Activated CD8-positive, alpha-beta memory T cell treated with anti-CD3 and anti-CD28 coated beads, Interleukin-2, amount 10 ng/mL, durations not matched to agents 7 days and 5 days (primary cell): Measurements from ENCODE around the gene CD28. TPM values are rescaled to one million over a fixed set of nuclear protein-coding genes. Genes with fewer than 3 reads are reported as not detected.

Source experiments
- ATAC-seq: fragments of 150-1000 bp; cut with Tn5 transposase; one replicate; pipeline ENCODE4 v1.10.0; 2021; ENCODE audit warnings: moderate library complexity
- CTCF ChIA-PET: fragments of 350-600 bp; sonication (Branson Sonifier 250); formaldehyde crosslinking; loops from one replicate; lab custom pipeline; 2021; ENCODE audit warnings: antibody characterized with exemption; lab: Charles Lee
- DNase-seq: peaks from one replicate; pipeline ENCODE4 v3.0.0-alpha.2; 2020
- H3K27ac Mint-ChIP-seq: one replicate; pipeline ENCODE4 v1.8.0; 2021; ENCODE audit warnings: mild to moderate bottlenecking, mixed read lengths
- H3K27me3 Mint-ChIP-seq: one replicate; pipeline ENCODE4 v1.8.0; 2021; ENCODE audit warnings: mixed read lengths
- H3K36me3 Mint-ChIP-seq: one replicate; pipeline ENCODE4 v1.8.0; 2021; ENCODE audit warnings: mild to moderate bottlenecking, mixed read lengths
- H3K4me1 Mint-ChIP-seq: one replicate; pipeline ENCODE4 v1.8.0; 2021; ENCODE audit warnings: mixed read lengths
- H3K4me3 Mint-ChIP-seq: one replicate; pipeline ENCODE4 v1.8.0; 2021; ENCODE audit warnings: mild to moderate bottlenecking, moderate library complexity, mixed read lengths
- H3K9me3 Mint-ChIP-seq: one replicate; pipeline ENCODE4 v1.8.0; 2022; ENCODE audit warnings: low read depth, mixed read lengths
- total RNA-seq, 2 experiments: library from RNA; stranded (reverse); gene quantifications; one replicate each; pipeline ENCODE4 v1.2.3, GENCODE V29; 2021

CD28 gene
- total RNA-seq, 2 experiments from 2014 or later, result 30.5 to 35.7 TPM

DNA sequence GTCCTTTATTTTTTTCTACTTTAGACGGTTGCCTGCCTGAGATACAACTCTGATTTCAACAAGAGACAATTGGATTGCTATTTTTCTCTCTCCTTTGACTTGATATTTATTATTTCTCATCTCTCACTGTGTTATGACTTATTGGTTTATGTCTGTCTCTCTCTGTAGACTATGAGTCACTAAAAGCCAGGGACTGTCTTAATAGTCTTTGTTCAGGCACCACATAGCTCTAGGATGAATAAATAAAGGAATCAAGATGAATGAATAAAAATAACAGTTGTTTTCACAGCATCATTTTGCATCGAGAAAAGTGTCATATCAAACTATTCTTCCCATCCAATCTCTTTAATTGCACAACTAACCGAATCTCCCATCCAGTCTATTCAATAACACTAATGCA lies 31.4 kb upstream of the CD28 start:
- Mint-ChIP-seq H3K4me3 (no peak overlapping the region), H3K27me3 (peaks cover 2% of the 10 kb centered on the region), H3K27ac (no peak overlapping the region), H3K36me3 (peaks cover 10% of the 10 kb centered on the region), H3K9me3 (no peaks in the 10 kb centered on the region), H3K4me1 (peaks cover 23% of the 10 kb centered on the region)
- ATAC-seq (no peak), DNase-seq (no peak)
- CTCF ChIA-PET, result no interaction called here

DNA sequence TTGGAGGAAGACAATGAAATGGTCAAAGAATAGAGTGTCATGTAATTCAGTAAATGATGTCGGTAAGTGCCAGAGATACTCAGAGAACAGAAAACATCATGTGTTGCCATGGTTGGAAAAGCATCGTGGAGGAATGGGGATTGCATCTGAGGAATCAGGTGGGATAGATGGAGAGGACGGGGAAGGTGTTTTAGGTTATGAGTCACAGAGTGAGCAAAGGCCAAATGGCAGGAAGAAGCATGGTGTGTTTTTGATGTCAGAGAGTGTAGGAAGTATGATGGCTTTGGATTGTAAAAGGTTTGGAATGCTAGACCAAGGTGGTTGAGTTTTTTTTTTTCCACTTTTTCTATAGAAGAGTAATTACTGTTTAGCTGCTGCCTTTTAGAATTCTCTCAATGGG lies 27.5 kb upstream of the CD28 start:
- Mint-ChIP-seq H3K27ac (no peak overlapping the region), H3K4me3 (no peak overlapping the region), H3K9me3 (no peaks in the 10 kb centered on the region), H3K4me1 (peaks cover 27% of the 10 kb centered on the region), H3K36me3 (peaks cover 5% of the 10 kb centered on the region), H3K27me3 (peaks cover 2% of the 10 kb centered on the region)
- ATAC-seq, result no peak
- DNase-seq, result no peak
- CTCF ChIA-PET, result no interaction called here

- Mint-ChIP-seq H3K4me3 (no peak overlapping the region), H3K27me3 (peaks cover 2% of the 10 kb centered on the region), H3K27ac (no peak overlapping the region), H3K9me3 (no peaks in the 10 kb centered on the region), H3K4me1 (peaks cover 25% of the 10 kb centered on the region), H3K36me3 (peaks cover 2% of the 10 kb centered on the region)
- DNase-seq (no peak), ATAC-seq (no peak)
- CTCF ChIA-PET, result interaction anchor here (0.7 kb wide), 2 partner anchors 49 to 65 kb away, joined by 3 read pairs; no protein-coding TSS in a partner anchor
Observed at GRCh38 chr2:203679401-203679800, 27.0 kb upstream of the CD28 start.

DNA sequence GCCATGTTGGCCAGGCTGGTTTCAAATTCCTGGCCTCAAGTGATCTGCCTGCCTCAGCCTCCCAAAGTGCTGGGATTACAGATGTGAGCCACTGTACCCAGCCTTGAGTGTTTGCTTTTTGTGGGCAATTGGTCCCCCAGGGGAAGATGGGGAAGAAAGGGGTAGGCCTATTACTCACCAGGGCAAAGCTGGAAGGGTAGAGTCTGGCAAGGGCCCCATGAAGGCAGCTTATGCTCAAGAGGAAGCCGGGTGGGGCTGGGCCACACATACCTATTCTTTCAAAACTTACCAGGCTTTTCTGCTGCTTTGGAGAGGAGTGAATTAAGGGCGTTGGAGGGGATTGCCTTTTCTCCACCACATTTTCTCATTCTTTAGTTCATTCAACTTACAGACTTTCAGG lies 24.5 kb upstream of the CD28 start:
- H3K9me3 Mint-ChIP-seq, result no peaks in the 10 kb centered on the region
- H3K27ac Mint-ChIP-seq, result no peak overlapping the region
- no peaks in the 10 kb centered on the region for H3K27me3 Mint-ChIP-seq
- peaks cover 16% of the 10 kb centered on the region for H3K4me1 Mint-ChIP-seq
- DNase-seq (no peak), ATAC-seq (no peak)
- H3K36me3 Mint-ChIP-seq, result peaks cover 2% of the 10 kb centered on the region
- CTCF ChIA-PET, result no interaction called here
- H3K4me3 Mint-ChIP-seq, result no peak overlapping the region

DNA sequence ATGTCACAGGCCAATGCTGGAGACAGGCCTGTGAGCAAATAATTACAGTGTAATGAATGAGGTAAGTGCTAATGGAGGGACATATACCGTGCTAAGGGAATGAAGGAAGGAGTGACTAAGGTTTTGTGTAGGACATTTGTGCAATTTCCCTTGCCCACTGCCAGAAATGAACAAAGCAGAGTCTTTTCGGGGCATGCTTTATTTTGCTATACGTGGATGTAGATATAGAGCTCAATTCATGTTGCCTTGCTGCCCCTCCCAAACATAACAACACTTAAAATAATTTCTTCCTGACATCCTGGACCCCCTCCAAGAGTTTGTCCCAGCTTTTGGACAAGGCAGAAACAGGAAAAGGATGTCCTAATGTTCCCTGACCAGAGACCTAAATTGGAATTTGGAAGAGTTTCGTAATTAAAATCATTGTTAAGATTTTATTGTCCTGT lies 23.7 kb upstream of the CD28 start:
- H3K4me1 Mint-ChIP-seq, result peaks cover 15% of the 10 kb centered on the region
- DNase-seq (no peak), ATAC-seq (no peak)
- H3K9me3 Mint-ChIP-seq, result no peaks in the 10 kb centered on the region
- H3K27me3 Mint-ChIP-seq, result no peaks in the 10 kb centered on the region
- H3K36me3 Mint-ChIP-seq, result peaks cover 2% of the 10 kb centered on the region
- CTCF ChIA-PET, result no interaction called here
- H3K27ac Mint-ChIP-seq, result no peak overlapping the region
- no peak overlapping the region for H3K4me3 Mint-ChIP-seq

- CTCF ChIA-PET, result no interaction called here
- Mint-ChIP-seq H3K27ac (no peak overlapping the region), H3K9me3 (no peaks in the 10 kb centered on the region), H3K36me3 (peaks cover 2% of the 10 kb centered on the region), H3K4me3 (no peak overlapping the region), H3K4me1 (peaks cover 15% of the 10 kb centered on the region), H3K27me3 (no peaks in the 10 kb centered on the region)
- ATAC-seq (no peak), DNase-seq (no peak)
Observed at GRCh38 chr2:203683421-203683820, 23.0 kb upstream of the CD28 start.

DNA sequence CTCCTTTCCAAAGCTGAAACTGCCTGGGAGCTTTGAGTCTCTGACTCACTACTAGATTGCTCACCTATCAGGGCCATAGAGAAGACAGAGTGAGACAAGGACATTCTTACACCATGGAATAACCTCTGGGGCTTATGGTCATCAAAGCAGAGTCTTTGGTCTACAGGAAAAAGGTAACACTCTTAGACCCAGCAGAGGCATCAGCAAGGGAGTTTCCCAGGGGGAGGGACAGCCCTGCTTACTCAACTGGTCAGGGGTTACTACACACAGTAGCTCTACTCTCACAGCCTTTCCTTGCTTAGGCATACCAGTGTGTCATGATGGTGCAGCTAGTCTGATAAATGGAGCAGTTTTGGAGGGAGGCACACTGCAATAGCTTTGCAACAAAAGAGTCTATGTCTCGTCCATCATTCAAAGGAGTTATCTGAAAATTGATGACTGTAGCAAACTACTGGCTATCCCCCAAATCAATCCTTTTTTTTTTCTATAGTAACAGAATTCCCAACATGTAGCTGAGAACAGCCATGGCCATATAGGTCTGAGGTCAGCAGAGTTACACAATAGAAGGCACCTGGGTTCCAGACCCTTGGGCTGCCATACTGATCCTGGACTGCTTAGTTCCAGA lies 22.4 kb upstream of the CD28 start:
- Mint-ChIP-seq H3K27me3 (no peaks in the 10 kb centered on the region), H3K36me3 (peaks cover under 1% of the 10 kb centered on the region), H3K27ac (no peak overlapping the region), H3K9me3 (no peaks in the 10 kb centered on the region), H3K4me1 (peaks cover 15% of the 10 kb centered on the region), H3K4me3 (no peak overlapping the region)
- DNase-seq (no peak), ATAC-seq (peak; percentile 57)
- CTCF ChIA-PET, result no interaction called here

DNA sequence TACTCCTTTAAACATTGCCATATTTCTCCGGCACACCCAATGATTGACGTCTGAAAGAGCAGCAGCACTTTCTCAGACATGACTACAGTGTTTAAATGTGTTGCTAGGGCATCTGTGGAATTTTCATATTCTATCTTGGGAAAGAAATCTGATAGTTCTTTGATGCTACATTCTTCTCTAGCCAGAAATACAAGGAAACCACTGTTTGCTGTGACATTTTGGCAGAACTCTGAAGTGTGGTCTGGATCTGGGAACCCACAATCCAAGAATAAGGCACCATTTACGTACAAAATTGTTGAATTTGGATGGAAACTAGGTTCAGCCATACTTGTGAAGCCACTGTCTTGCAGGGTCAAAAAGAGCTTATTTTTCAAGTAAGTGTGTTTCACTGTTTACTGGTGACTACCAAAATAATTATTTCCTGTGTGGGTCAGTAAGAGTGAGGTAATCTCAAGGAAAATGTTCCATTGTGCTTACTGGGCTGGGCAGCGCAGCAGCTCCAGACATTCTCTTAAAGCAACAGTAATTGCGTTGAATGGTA lies 21.3 kb upstream of the CD28 start:
- no peak for DNase-seq
- Mint-ChIP-seq H3K36me3 (no peaks in the 10 kb centered on the region), H3K27me3 (no peaks in the 10 kb centered on the region), H3K9me3 (no peaks in the 10 kb centered on the region), H3K4me3 (no peak overlapping the region), H3K27ac (no peak overlapping the region), H3K4me1 (peaks cover 24% of the 10 kb centered on the region)
- CTCF ChIA-PET, result interaction anchor here (0.8 kb wide), 1 partner anchor 9 kb away, joined by 3 read pairs; no protein-coding TSS in a partner anchor
- ATAC-seq, result no peak

- no peaks in the 10 kb centered on the region for H3K27me3 Mint-ChIP-seq
- H3K4me3 Mint-ChIP-seq, result no peak overlapping the region
Observed at GRCh38 chr2:203685789-203686420, 20.5 kb upstream of the CD28 start.

DNA sequence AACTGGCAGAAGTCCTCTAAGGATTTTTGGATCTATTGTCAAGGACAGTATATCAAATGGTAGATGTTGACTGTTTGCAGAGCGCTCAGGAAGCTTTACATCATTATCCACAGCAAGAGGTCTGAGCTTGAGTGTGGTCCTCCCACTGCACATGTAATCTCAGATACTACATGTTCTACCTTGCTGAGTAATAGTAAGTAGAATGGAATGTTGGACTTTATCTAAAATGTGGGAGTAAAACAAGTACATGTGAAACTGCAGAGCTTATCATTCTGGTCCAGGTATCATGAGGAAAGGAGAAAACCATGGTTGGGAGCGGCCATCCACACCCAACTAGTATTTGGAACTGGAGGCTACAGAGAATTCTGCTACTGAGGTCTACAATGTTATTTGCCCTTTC lies 19.3 kb upstream of the CD28 start:
- Mint-ChIP-seq H3K9me3 (no peaks in the 10 kb centered on the region), H3K27ac (no peak overlapping the region), H3K27me3 (no peaks in the 10 kb centered on the region), H3K36me3 (no peaks in the 10 kb centered on the region), H3K4me3 (no peak overlapping the region), H3K4me1 (peaks cover 18% of the 10 kb centered on the region)
- CTCF ChIA-PET, result no interaction called here
- no peak for DNase-seq
- ATAC-seq, result no peak

More at GRCh38 chr2:203685789-203686420, 20.5 kb upstream of the CD28 start:
- CTCF ChIA-PET, result interaction anchor here (0.8 kb wide), 1 partner anchor 8 kb away, joined by 3 read pairs; no protein-coding TSS in a partner anchor
- ATAC-seq (no peak), DNase-seq (no peak)
- Mint-ChIP-seq H3K36me3 (no peaks in the 10 kb centered on the region), H3K27ac (no peak overlapping the region), H3K4me1 (peaks cover 21% of the 10 kb centered on the region), H3K9me3 (no peaks in the 10 kb centered on the region)

- no peaks in the 10 kb centered on the region for H3K27me3 Mint-ChIP-seq
- no peak overlapping the region for H3K27ac Mint-ChIP-seq
- no peaks in the 10 kb centered on the region for H3K36me3 Mint-ChIP-seq
- no peak for ATAC-seq
- no peak for DNase-seq
- H3K4me3 Mint-ChIP-seq, result no peak overlapping the region
- CTCF ChIA-PET, result no interaction called here
- no peaks in the 10 kb centered on the region for H3K9me3 Mint-ChIP-seq
- H3K4me1 Mint-ChIP-seq, result peaks cover 23% of the 10 kb centered on the region
Observed at GRCh38 chr2:203688798-203689197, 17.6 kb upstream of the CD28 start.

DNA sequence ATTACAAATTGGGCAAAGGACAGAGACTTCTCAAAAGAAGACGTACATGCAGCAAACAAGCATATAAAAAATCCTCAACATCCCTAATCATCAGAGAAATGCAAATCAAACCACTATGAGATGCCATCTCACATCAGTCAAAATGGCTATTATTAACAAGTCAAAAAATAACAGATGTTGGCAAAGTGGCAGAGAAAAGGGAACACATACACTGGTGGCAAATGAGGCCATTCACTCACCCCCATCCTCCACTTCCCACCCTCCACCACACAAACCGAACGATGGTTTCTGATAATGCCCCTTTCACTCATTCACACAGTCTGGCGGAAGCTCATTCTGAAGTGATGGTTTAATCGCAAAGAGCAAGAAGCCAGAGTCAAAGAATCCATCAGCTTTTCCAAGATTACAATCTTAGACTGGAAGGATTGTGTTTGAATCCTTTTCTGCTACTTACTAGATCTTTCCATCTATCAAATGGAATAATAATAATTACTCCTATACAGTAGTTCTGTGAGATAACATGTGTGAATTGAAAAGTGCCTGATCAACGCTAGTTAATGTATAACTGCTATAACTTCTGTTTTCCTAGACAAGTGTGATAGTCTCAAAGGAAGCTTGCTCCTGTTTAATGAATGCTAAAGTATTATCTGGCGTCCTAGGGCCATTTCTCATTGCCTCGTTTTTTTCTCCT lies 16.9 kb upstream of the CD28 start:
- CTCF ChIA-PET, result no interaction called here
- DNase-seq, result no peak
- H3K9me3 Mint-ChIP-seq, result no peaks in the 10 kb centered on the region
- H3K4me3 Mint-ChIP-seq, result no peak overlapping the region
- no peaks in the 10 kb centered on the region for H3K27me3 Mint-ChIP-seq
- no peak for ATAC-seq
- H3K4me1 Mint-ChIP-seq, result peaks cover 25% of the 10 kb centered on the region
- no peaks in the 10 kb centered on the region for H3K36me3 Mint-ChIP-seq
- H3K27ac Mint-ChIP-seq, result no peak overlapping the region

DNA sequence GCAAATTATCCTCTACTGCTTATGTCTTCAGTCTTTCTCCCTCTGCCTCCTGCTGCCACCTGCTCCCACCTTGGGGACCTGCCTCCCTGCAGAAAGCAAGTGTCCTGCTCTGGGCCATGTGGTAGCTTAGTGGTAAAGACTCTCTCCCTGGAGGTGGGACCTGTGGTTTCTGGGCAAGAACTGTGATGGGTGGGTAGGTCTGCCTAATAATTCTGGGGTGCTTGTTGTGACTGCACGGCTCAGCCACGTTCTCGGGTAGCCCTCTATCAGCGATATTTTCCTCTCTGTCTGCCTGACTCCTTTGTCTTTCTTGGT lies 16.4 kb upstream of the CD28 start:
- no peaks in the 10 kb centered on the region for H3K36me3 Mint-ChIP-seq
- no peak for ATAC-seq
- H3K27me3 Mint-ChIP-seq, result no peaks in the 10 kb centered on the region
- no peaks in the 10 kb centered on the region for H3K9me3 Mint-ChIP-seq
- no peak for DNase-seq
- H3K4me3 Mint-ChIP-seq, result no peak overlapping the region
- H3K27ac Mint-ChIP-seq, result no peak overlapping the region
- CTCF ChIA-PET, result no interaction called here
- H3K4me1 Mint-ChIP-seq, result peaks cover 25% of the 10 kb centered on the region
